GM21390 (cell line): ENCODE measurements around the gene ZNF691.

Experiments
- ATAC-seq: cut with Tn5 transposase; IDR thresholded peaks from one replicate; pipeline ENCODE4 v1.9.1; 2021; ENCODE audit not compliant: unreplicated experiment

The ZNF691 gene

DNA sequence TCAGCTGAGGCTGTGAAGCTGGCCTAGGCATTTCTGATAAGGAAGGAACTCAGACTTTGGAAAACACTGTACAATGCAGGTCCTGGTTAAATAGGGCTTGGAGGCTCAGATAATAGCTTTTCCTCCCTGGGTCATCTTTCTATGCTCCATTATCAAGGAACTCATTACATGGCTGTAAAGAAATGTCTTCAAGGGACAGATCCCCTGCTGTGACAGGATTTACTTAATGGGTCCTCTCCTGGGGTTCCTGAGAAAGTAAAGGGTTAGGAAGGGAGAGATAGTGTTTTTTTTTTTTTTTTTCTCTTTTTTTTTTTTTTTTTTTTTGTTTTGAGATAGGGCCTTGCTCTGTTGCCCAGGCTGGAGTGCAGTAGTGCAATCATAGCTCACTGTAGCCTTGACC is 15.1 kb upstream of the ZNF691 start:
- no peak for ATAC-seq

DNA sequence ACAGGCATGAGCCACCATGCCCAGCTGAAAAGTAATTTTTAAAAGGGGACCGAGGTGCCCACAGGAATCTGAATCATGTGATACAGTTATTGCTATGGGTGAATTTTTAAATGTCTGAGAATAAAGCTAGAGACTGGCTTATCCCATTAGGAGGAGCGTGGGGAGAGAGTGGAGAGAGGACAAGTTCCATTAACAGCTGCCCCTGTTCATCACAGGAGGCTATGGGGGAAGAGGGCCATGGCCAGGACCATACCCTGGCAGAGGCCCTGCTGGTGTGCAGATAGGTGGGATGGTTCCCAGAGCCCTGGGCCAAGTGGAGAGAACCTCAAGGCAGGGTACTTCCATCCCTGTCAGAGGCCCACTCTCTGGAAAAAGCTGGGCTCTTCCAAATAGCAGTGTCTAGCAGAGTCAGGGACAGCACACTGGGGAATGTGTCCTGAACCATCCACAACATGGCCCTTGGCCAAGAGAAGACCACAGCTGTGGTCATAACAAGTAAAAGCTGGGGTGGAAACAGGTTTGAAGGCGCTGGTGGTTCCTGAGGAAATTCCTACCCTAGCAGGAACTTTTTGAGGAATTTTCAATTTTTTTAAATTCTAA is 13.7 kb upstream of the ZNF691 start:
- no peak for ATAC-seq

GRCh38 chr1:42833981-42834380 is 12.4 kb upstream of the ZNF691 start:
- ATAC-seq = no peak

GRCh38 chr1:42834803-42835202 is 11.6 kb upstream of the ZNF691 start:
- ATAC-seq = no peak

- ATAC-seq = no peak
Measured at GRCh38 chr1:42835422-42835821, 11.0 kb upstream of the ZNF691 start.

DNA sequence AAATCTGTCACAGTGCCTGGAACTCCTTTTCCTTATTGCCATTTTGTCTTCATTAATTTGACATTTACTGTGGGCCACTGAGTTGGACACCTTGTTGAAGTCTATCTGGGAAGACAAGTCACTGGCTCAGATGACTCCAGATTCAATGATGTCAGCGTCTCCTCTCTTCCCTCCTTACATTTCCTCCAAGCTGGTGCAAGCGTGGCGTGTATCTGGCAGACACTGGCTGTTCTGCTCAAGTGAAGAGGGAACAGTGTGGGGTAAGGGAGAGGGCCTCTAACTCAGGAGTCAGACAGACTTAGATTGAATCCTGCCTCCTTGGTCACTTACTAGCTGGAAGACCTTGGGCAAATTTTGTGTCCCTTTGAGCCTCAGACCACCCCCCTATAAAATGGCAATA is 8.7 kb upstream of the ZNF691 start:
- ATAC-seq = no peak

- ATAC-seq = no peak
Measured at GRCh38 chr1:42838482-42839190, 7.8 kb upstream of the ZNF691 start.

- no peak for ATAC-seq
Measured at GRCh38 chr1:42841010-42841409, 5.4 kb upstream of the ZNF691 start.

- ATAC-seq = no peak
Measured at GRCh38 chr1:42841440-42842147, 4.8 kb upstream of the ZNF691 start.

GRCh38 chr1:42844592-42845140 is 1.7 kb upstream of the ZNF691 start:
- ATAC-seq = no peak

- ATAC-seq = no peak
Measured at GRCh38 chr1:42845193-42845592, 1.2 kb upstream of the ZNF691 start.

DNA sequence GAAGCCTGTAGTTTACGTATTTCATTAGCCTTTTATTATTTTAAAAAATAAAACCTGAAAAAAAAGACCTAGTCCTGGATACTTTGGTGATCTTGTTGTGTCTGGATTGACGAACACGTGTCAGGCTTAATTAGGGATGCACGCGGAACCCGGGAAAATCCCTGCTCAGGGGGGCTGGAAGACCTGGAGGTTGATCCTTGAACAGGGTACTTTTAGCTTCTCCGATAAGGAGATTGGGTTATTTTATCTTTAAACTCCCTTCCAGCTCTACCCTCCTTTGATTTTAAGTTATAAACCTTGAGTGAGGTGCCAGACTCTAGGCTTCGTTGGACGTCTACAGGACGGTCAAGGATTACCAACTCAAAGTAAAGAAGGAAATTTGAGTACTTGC is 552 bp upstream of the ZNF691 start:
- ATAC-seq = peak; percentile 17

- peak; percentile 6 for ATAC-seq
Measured at GRCh38 chr1:42847111-42847595, 740 bp downstream of the ZNF691 start.

- ATAC-seq = no peak
Measured at GRCh38 chr1:42847721-42848460, 1.5 kb downstream of the ZNF691 start.

DNA sequence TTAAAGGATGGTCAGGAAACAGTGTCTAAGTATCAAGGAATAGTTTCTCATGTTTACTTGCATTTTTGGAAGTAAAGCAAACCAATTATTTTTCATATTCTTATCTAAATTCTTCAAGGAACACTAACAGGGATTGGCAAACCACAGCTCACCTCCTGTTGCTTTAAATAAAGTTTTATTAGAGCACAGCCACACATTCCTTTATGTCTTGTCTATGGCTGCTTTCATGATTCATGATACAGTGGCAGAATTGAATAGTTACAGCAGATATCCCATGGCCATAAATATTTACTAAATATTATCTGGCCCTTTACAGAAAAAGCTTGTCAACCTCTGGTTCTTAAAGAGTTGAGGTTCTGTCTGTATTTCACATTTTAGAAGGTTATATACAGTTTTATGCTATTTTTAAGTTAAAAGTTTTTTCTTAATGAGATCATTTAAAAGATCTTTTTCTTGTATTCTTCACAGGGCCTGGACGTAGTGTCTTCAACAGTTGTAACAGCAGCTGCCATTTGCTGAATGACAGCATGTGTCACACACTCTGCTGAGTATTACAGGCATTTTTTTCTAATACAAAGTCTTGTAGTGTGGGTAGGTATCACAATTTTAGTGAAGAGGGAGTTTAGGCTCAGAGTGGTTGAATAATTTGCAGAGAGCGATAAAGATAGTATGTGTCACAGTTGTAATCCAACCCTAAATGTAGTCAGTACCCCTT is 2.6 kb downstream of the ZNF691 start:
- no peak for ATAC-seq

GRCh38 chr1:42849944-42850343 is 3.5 kb downstream of the ZNF691 start:
- no peak for ATAC-seq

GRCh38 chr1:42851420-42851819 is 5.0 kb downstream of the ZNF691 start:
- no peak for ATAC-seq

DNA sequence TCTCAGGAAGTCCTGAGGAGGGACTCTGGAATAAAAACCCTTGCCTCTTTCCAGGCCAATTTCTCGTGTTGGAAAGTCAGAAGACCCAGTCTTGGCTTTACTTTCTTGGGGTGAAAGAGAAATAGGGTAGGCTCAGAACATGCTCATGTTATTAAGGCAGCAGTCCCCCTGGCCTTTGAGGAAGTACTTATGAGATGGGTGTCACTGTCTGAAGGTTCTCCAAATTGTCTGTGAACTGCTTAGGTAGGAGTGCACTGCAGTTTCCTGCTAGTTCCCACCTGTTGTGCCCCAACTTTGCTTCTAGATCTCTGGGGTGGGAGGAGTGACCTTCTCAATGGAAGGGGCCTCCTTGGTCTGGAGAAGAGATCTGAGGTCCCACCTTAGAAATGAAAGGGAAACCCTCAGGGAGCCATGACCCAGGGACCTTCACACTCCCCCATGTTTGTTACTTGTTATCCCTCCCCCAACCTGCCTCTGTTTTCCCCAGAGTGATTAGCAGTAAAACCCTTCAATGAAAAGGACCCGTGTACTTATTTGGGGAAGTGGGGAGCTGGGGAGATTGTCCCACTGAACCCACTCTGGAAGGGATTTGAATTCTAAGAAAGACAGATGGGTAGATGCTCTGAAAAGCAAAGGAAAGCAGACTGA is 5.7 kb downstream of the ZNF691 start:
- ATAC-seq = no peak

DNA sequence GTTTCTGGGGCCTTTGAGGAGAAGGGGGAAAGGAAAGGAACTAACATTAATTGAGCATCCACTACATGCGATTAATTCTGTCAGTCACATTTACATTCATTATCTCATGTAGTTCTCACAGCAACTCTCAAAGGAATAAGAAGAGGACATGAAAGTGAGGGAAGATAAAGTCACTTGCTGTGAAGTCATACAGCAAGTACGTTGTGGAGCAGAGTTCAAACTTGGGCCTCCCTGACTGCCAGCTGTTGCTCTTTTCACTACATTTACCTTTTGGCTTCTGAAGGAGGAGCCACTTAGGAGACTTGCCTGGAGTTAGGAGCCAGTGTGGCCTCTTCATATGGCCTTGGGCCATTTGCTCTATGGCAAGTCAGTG is 6.2 kb downstream of the ZNF691 start:
- ATAC-seq = no peak
